Neural progenitor cell (in vitro differentiated cells): Measurements from ENCODE around the gene IFT25.

ENCODE experiments used
- EZH2 ChIP-seq: fragments of 200-600 bp; sonication (generic); IDR thresholded peaks from 2 replicates; pipeline ENCODE4 v1.6.1; 2017; ENCODE audit warnings: antibody characterized with exemption, mild to moderate bottlenecking, moderate library complexity
- TF ChIP-seq, protein P1 (sequence below): fragments of 200-600 bp; sonication (generic); IDR thresholded peaks from 2 replicates; pipeline ENCODE4 v1.5.1; 2017; ENCODE audit warnings: antibody characterized with exemption, mild to moderate bottlenecking

- TF ChIP-seq EZH2, result no peak
- TF ChIP-seq, protein P1, sequence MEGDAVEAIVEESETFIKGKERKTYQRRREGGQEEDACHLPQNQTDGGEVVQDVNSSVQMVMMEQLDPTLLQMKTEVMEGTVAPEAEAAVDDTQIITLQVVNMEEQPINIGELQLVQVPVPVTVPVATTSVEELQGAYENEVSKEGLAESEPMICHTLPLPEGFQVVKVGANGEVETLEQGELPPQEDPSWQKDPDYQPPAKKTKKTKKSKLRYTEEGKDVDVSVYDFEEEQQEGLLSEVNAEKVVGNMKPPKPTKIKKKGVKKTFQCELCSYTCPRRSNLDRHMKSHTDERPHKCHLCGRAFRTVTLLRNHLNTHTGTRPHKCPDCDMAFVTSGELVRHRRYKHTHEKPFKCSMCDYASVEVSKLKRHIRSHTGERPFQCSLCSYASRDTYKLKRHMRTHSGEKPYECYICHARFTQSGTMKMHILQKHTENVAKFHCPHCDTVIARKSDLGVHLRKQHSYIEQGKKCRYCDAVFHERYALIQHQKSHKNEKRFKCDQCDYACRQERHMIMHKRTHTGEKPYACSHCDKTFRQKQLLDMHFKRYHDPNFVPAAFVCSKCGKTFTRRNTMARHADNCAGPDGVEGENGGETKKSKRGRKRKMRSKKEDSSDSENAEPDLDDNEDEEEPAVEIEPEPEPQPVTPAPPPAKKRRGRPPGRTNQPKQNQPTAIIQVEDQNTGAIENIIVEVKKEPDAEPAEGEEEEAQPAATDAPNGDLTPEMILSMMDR, result no peak
These were observed 22.6 kb upstream of the IFT25 start for GRCh38 chr1:53968125-53968513.
